ENCODE measurements around the gene CARD8.

- TF ChIP-seq, protein P1, sequence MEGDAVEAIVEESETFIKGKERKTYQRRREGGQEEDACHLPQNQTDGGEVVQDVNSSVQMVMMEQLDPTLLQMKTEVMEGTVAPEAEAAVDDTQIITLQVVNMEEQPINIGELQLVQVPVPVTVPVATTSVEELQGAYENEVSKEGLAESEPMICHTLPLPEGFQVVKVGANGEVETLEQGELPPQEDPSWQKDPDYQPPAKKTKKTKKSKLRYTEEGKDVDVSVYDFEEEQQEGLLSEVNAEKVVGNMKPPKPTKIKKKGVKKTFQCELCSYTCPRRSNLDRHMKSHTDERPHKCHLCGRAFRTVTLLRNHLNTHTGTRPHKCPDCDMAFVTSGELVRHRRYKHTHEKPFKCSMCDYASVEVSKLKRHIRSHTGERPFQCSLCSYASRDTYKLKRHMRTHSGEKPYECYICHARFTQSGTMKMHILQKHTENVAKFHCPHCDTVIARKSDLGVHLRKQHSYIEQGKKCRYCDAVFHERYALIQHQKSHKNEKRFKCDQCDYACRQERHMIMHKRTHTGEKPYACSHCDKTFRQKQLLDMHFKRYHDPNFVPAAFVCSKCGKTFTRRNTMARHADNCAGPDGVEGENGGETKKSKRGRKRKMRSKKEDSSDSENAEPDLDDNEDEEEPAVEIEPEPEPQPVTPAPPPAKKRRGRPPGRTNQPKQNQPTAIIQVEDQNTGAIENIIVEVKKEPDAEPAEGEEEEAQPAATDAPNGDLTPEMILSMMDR (IDR thresholded peaks at IDR 0.05 in 2 of 3, conservative IDR thresholded peaks at IDR 0.05 in 1 of 3; ENCODE audit: control insufficient read depth in 2 of 3, extremely low read depth in 1 of 3, insufficient read depth in 1 of 3, low read depth in 3 of 3, low read length in 3 of 3): no peak
- TF ChIP-seq NFYA (IDR thresholded peaks at IDR 0.05; ENCODE audit: borderline replicate concordance, low read depth, low read length) (no peak), SIX5 (IDR thresholded peaks at IDR 0.05; ENCODE audit: low read depth, low read length, severe bottlenecking) (no peak), CBX5 (IDR thresholded peaks at IDR 0.05; ENCODE audit: low read depth) (no peak), ZBTB33 (IDR thresholded peaks at IDR 0.05) (no peak), ZNF207 (IDR thresholded peaks at IDR 0.05; ENCODE audit: borderline replicate concordance) (no peak), ATF7 (IDR thresholded peaks at IDR 0.05; ENCODE audit: low read depth) (no peak), POLR2AphosphoS5 (IDR thresholded peaks at IDR 0.05; ENCODE audit: low read length) (no peak), CHD2 (IDR thresholded peaks at IDR 0.05; ENCODE audit: borderline replicate concordance, low read depth, low read length) (no peak), POLR2A (IDR thresholded peaks at IDR 0.05; ENCODE audit: low read depth, low read length) (no peak)
- TF ChIP-seq, protein P2, sequence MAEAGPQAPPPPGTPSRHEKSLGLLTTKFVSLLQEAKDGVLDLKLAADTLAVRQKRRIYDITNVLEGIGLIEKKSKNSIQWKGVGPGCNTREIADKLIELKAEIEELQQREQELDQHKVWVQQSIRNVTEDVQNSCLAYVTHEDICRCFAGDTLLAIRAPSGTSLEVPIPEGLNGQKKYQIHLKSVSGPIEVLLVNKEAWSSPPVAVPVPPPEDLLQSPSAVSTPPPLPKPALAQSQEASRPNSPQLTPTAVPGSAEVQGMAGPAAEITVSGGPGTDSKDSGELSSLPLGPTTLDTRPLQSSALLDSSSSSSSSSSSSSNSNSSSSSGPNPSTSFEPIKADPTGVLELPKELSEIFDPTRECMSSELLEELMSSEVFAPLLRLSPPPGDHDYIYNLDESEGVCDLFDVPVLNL (IDR thresholded peaks at IDR 0.05; ENCODE audit: low read depth, low read length): no peak
Observed at GRCh38 chr19:48230555-48231129, 25.1 kb downstream of the CARD8 start.

Data from GM12878 (cell line).